H9 (cell line): Measurements from ENCODE around the gene MTCH1. TPM values are rescaled to one million over a fixed set of nuclear protein-coding genes. Genes with fewer than 3 reads are reported as not detected.
A peak's percentile ranks its signal among the peaks of the same experiment; 100 is the strongest.

Experiments
- DNase-seq: peaks from one replicate; pipeline ENCODE4 v3.0.0-alpha.2; 2017
- H2AFZ ChIP-seq: one replicate; pipeline ENCODE4 v1.6.1; 2013; ENCODE audit warnings: mild to moderate bottlenecking, low read length, control low read depth, moderate library complexity
- H2AK5ac ChIP-seq: 2 replicates; pipeline ENCODE4 v1.6.1; 2013; ENCODE audit warnings: low read length, control low read depth, mixed read lengths; ENCODE audit not compliant: insufficient read length
- H2BK120ac ChIP-seq: one replicate; pipeline ENCODE4 v1.6.1; 2013; ENCODE audit warnings: low read depth, mild to moderate bottlenecking, low read length, control low read depth, inconsistent platforms; ENCODE audit not compliant: poor library complexity, severe bottlenecking
- H2BK12ac ChIP-seq: 2 replicates; pipeline ENCODE4 v1.6.1; 2013; ENCODE audit warnings: low read length, control low read depth, mixed read lengths, low read depth; ENCODE audit not compliant: insufficient read length
- H2BK15ac ChIP-seq: 2 replicates; pipeline ENCODE4 v1.6.1; 2013; ENCODE audit warnings: low read depth, low read length, control low read depth
- H2BK20ac ChIP-seq: one replicate; pipeline ENCODE4 v1.6.1; 2013; ENCODE audit warnings: low read depth, mild to moderate bottlenecking, low read length, control low read depth, inconsistent platforms; ENCODE audit not compliant: poor library complexity, severe bottlenecking
- H2BK5ac ChIP-seq: 2 replicates; pipeline ENCODE4 v1.6.1; 2013; ENCODE audit warnings: low read length, control low read depth, mixed read lengths; ENCODE audit not compliant: insufficient read length
- H3K14ac ChIP-seq: 2 replicates; pipeline ENCODE4 v1.6.1; 2013; ENCODE audit warnings: low read length, control low read depth; ENCODE audit not compliant: insufficient read depth
- H3K18ac ChIP-seq: 2 replicates; pipeline ENCODE4 v1.6.1; 2013; ENCODE audit warnings: low read depth, mild to moderate bottlenecking, mixed read lengths, low read length, control low read depth; ENCODE audit not compliant: insufficient read length
- H3K23ac ChIP-seq: 2 replicates; pipeline ENCODE4 v1.6.1; 2013; ENCODE audit warnings: low read length, control low read depth, mixed read lengths, low read depth; ENCODE audit not compliant: insufficient read length
- H3K23me2 ChIP-seq: 2 replicates; pipeline ENCODE4 v1.6.1; 2013; ENCODE audit warnings: low read depth, mild to moderate bottlenecking, mixed read lengths, low read length, control low read depth; ENCODE audit not compliant: insufficient read length, poor library complexity, severe bottlenecking
- H3K27ac ChIP-seq: 2 replicates; pipeline ENCODE4 v1.5.1; 2013; ENCODE audit warnings: low read length, control low read depth, mixed read lengths, low read depth; ENCODE audit not compliant: insufficient read length
- H3K27me3 ChIP-seq: 2 replicates; pipeline ENCODE4 v1.6.1; 2013; ENCODE audit warnings: low read length, control low read depth, inconsistent platforms; ENCODE audit not compliant: insufficient read depth
- H3K4ac ChIP-seq: 2 replicates; pipeline ENCODE4 v1.6.1; 2013; ENCODE audit warnings: low read depth, mild to moderate bottlenecking, control low read depth, inconsistent platforms, low read length, moderate library complexity
- H3K4me1 ChIP-seq: 2 replicates; pipeline ENCODE4 v1.6.1; 2013; ENCODE audit warnings: low read length, control low read depth, inconsistent platforms; ENCODE audit not compliant: insufficient read depth
- H3K4me2 ChIP-seq: 2 replicates; pipeline ENCODE4 v1.6.1; 2013; ENCODE audit warnings: low read length, control low read depth, mixed read lengths; ENCODE audit not compliant: insufficient read length, insufficient read depth
- H3K56ac ChIP-seq: 2 replicates; pipeline ENCODE4 v1.6.1; 2013; ENCODE audit warnings: low read depth, mild to moderate bottlenecking, mixed read lengths, low read length, control low read depth; ENCODE audit not compliant: insufficient read length
- H3K79me1 ChIP-seq: 2 replicates; pipeline ENCODE4 v1.6.1; 2013; ENCODE audit warnings: low read depth, mild to moderate bottlenecking, moderate library complexity, low read length, control low read depth, inconsistent platforms; ENCODE audit not compliant: insufficient read depth, poor library complexity, severe bottlenecking
- H3K79me2 ChIP-seq: 2 replicates; pipeline ENCODE4 v1.6.1; 2013; ENCODE audit warnings: low read length, control low read depth, inconsistent platforms; ENCODE audit not compliant: insufficient read depth
- H3K9ac ChIP-seq: 2 replicates; pipeline ENCODE4 v1.6.1; 2013; ENCODE audit warnings: low read length, control low read depth, mixed read lengths; ENCODE audit not compliant: insufficient read length; ENCODE audit errors: extremely low read depth
- H3K9me3 ChIP-seq: one replicate; pipeline ENCODE4 v1.6.1; 2013; ENCODE audit warnings: low read depth, low read length, inconsistent platforms; ENCODE audit not compliant: control insufficient read depth
- H3T11ph ChIP-seq: one replicate; pipeline ENCODE4 v1.6.1; 2013; ENCODE audit warnings: mild to moderate bottlenecking, low read length, control low read depth, inconsistent platforms
- H4K20me1 ChIP-seq: one replicate; pipeline ENCODE4 v1.6.1; 2013; ENCODE audit not compliant: control insufficient read depth, insufficient read length, insufficient read depth
- H4K5ac ChIP-seq: 2 replicates; pipeline ENCODE4 v1.6.1; 2013; ENCODE audit warnings: low read depth, mild to moderate bottlenecking, mixed read lengths, low read length, control low read depth; ENCODE audit not compliant: insufficient read length
- H4K8ac ChIP-seq: replicated peaks from 2 replicates; pipeline ENCODE4 v1.6.1; 2013; ENCODE audit warnings: low read length, control low read depth, mixed read lengths, low read depth; ENCODE audit not compliant: insufficient read length
- H4K91ac ChIP-seq: 2 replicates; pipeline ENCODE4 v1.6.1; 2013; ENCODE audit warnings: low read depth, mild to moderate bottlenecking, moderate library complexity, mixed read lengths, low read length, control low read depth; ENCODE audit not compliant: insufficient read length
- H3K27ac Mint-ChIP-seq, 3 experiments: 2 replicates in 2 of 3; 3 replicates in 1 of 3; pipeline ENCODE4 v1.8.0; 2020 to 2021; ENCODE audit warnings: mixed read lengths in 3 of 3, mild to moderate bottlenecking in 1 of 3, moderate library complexity in 1 of 3
- H3K27me3 Mint-ChIP-seq: 2 replicates; pipeline ENCODE4 v1.8.0; 2021; ENCODE audit warnings: low read depth, mild to moderate bottlenecking, moderate library complexity, mixed read lengths
- H3K36me3 Mint-ChIP-seq, 3 experiments: 2 replicates in 2 of 3; 3 replicates in 1 of 3; pipeline ENCODE4 v1.8.0; 2020 to 2021; ENCODE audit warnings: low read depth in 3 of 3, mixed read lengths in 3 of 3; ENCODE audit not compliant: insufficient read depth in 1 of 3
- H3K4me1 Mint-ChIP-seq, 2 experiments: 2 replicates each; pipeline ENCODE4 v1.8.0; 2020; ENCODE audit warnings: mixed read lengths in 2 of 2
- H3K4me3 Mint-ChIP-seq, 2 experiments: 2 replicates in 1 of 2; 3 replicates in 1 of 2; pipeline ENCODE4 v1.8.0; 2020 to 2021; ENCODE audit warnings: mild to moderate bottlenecking in 2 of 2, mixed read lengths in 2 of 2, moderate library complexity in 1 of 2
- H3K9me3 Mint-ChIP-seq, 2 experiments: 2 replicates in 1 of 2; 3 replicates in 1 of 2; pipeline ENCODE4 v1.8.0; 2020; ENCODE audit warnings: mild to moderate bottlenecking in 2 of 2, mixed read lengths in 2 of 2, moderate library complexity in 1 of 2
- WGBS: extraction: QIAGEN DNeasy Blood & Tissue Kit; methylation state at CpG from one replicate; pipeline ENCODE4 v1.1.7; 2013; ENCODE audit warnings: missing lambda C conversion rate, low lambda C conversion rate, mixed read lengths; ENCODE audit not compliant: insufficient read length; ENCODE audit errors: extremely low coverage; 5-methylcytosine and 5-hydroxymethylcytosine counted together
- total RNA-seq: library from RNA; stranded (reverse); gene quantifications from 2 replicates; pipeline ENCODE4 v1.2.1, GENCODE V29; 2021
- TF ChIP-seq, protein P1 (sequence below): fragments of 200-600 bp; sonication (generic); conservative IDR thresholded peaks from 3 replicates; pipeline ENCODE4 v1.8.0; 2021; ENCODE audit warnings: antibody characterized with exemption, mild to moderate bottlenecking

MTCH1 gene
- total RNA-seq, 1 experiment from 2014 or later: 200 TPM

DNA sequence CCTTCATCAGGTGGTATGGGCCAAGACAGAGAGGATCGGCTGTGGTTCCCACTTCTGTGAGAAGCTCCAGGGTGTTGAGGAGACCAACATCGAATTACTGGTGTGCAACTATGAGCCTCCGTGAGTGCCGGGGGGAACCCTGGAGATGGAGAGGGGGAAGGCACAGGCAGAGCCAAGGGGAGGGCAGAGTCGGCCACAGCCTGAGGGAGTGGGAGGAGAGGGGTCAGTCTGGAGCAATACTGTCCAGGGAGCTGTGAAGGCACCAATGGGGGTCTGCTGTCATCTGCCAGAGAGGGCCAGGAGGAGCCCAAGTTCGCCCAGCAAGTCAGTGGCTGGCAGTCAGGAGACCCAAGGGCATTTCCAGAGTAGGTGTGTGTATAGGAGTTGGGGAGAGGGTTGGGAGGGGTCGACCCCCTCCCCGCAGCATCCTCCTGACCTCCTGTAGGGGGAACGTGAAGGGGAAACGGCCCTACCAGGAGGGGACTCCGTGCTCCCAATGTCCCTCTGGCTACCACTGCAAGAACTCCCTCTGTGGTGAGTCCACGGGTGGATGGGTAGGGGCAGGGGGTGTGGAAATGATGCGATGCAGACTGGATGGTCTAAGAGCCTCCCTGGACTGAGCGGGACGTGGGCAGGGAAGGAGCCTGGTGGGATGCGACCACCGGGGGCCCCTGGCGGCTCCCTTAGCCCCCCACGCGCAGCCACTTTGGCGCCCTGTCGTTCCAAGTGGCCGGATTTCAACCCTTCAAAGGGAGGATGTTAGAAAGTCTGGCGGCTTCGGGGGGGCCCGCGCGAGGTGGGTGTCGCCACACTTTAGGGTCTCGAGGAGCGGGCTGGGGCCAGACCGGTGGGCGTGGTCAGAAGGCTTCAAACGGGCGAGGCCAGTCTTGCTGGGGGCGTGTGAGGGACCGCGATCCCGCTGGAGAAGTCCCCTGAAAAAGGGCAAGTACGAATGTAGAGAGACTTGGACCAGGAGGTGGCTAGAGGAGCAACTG lies 24.3 kb downstream of the MTCH1 start:
- no peak overlapping the region for H2BK120ac ChIP-seq
- H2AK5ac ChIP-seq: no peak overlapping the region
- no peak overlapping the region for H4K91ac ChIP-seq
- no peak overlapping the region for H3K56ac ChIP-seq
- no peak overlapping the region for H3K4ac ChIP-seq
- no peak for DNase-seq
- TF ChIP-seq, protein P1, sequence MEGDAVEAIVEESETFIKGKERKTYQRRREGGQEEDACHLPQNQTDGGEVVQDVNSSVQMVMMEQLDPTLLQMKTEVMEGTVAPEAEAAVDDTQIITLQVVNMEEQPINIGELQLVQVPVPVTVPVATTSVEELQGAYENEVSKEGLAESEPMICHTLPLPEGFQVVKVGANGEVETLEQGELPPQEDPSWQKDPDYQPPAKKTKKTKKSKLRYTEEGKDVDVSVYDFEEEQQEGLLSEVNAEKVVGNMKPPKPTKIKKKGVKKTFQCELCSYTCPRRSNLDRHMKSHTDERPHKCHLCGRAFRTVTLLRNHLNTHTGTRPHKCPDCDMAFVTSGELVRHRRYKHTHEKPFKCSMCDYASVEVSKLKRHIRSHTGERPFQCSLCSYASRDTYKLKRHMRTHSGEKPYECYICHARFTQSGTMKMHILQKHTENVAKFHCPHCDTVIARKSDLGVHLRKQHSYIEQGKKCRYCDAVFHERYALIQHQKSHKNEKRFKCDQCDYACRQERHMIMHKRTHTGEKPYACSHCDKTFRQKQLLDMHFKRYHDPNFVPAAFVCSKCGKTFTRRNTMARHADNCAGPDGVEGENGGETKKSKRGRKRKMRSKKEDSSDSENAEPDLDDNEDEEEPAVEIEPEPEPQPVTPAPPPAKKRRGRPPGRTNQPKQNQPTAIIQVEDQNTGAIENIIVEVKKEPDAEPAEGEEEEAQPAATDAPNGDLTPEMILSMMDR: no peak
- H2BK12ac ChIP-seq: no peak overlapping the region
- H2BK15ac ChIP-seq: no peak overlapping the region
- no CpG with 5 or more reads among the region's 40 CpGs for WGBS
- H3K4me3 Mint-ChIP-seq: no peak overlapping the region; a peak in 1 of 5 replicates
- no peaks in the 10 kb centered on the region for H3K27me3 Mint-ChIP-seq
- H3T11ph ChIP-seq: no peak overlapping the region
- no peak overlapping the region for H4K5ac ChIP-seq
- no peaks in the 10 kb centered on the region for H4K20me1 ChIP-seq
- no peaks in the 10 kb centered on the region for H3K9me3 Mint-ChIP-seq
- no peak overlapping the region for H3K23ac ChIP-seq
- no peak overlapping the region for H4K8ac ChIP-seq
- peaks cover 0 to 8% (median 0%) of the 10 kb centered on the region in 3 experiments; a peak in 1 of 7 replicates for H3K36me3 Mint-ChIP-seq
- H3K9ac ChIP-seq: no peak overlapping the region
- no peak overlapping the region; a peak in 2 of 7 replicates for H3K27ac Mint-ChIP-seq
- no peak overlapping the region for H2BK5ac ChIP-seq
- no peaks in the 10 kb centered on the region for H3K79me1 ChIP-seq
- H3K27ac ChIP-seq: no peak overlapping the region
- no peaks in the 10 kb centered on the region for H3K27me3 ChIP-seq
- H2AFZ ChIP-seq: no peak overlapping the region
- no peak overlapping the region for H3K4me2 ChIP-seq
- no peak overlapping the region for H3K18ac ChIP-seq
- H3K14ac ChIP-seq: peak overlapping the region; percentile 45
- no peaks in the 10 kb centered on the region for H3K23me2 ChIP-seq
- no peaks in the 10 kb centered on the region for H3K4me1 ChIP-seq
- H3K4me1 Mint-ChIP-seq: peaks cover 17% of the 10 kb centered on the region in 2 experiments
- no peak overlapping the region for H2BK20ac ChIP-seq
- H3K79me2 ChIP-seq: no peaks in the 10 kb centered on the region
- H3K9me3 ChIP-seq: no peaks in the 10 kb centered on the region
